Kidney epithelial cell (primary cell): ENCODE results near the gene YBX2. TPM values are rescaled to one million over a fixed set of nuclear protein-coding genes. Genes with fewer than 3 reads are reported as not detected.

Experiments
- DNase-seq: peaks from one replicate; pipeline ENCODE4 v3.0.0-alpha.2; 2010; ENCODE audit warnings: low read depth
- H3K27me3 ChIP-seq: 2 replicates; pipeline ENCODE4 v1.6.0; 2011; ENCODE audit warnings: low read length; ENCODE audit not compliant: control insufficient read depth, insufficient read depth
- H3K36me3 ChIP-seq: 2 replicates; pipeline ENCODE4 v1.5.1; 2011; ENCODE audit warnings: low read length; ENCODE audit not compliant: control insufficient read depth, insufficient read depth
- H3K4me3 ChIP-seq: 2 replicates; pipeline ENCODE4 v1.5.1; 2011; ENCODE audit warnings: low read depth, mild to moderate bottlenecking, control low read depth, low read length
- total RNA-seq: library from RNA; depleted of rRNA; stranded (reverse); fragments of >200 nt; gene quantifications from 2 replicates; pipeline ENCODE4 v1.2.3, GENCODE V29; 2015
- TF ChIP-seq, protein P1 (sequence below): IDR thresholded peaks from 2 replicates; pipeline ENCODE4 v1.5.1; 2011; ENCODE audit warnings: mild to moderate bottlenecking, moderate library complexity, low read length, control low read depth, inconsistent platforms; ENCODE audit not compliant: insufficient read depth, poor library complexity, severe bottlenecking

Gene YBX2
- total RNA-seq, 1 donor from 2014 or later = 0.08 TPM

DNA sequence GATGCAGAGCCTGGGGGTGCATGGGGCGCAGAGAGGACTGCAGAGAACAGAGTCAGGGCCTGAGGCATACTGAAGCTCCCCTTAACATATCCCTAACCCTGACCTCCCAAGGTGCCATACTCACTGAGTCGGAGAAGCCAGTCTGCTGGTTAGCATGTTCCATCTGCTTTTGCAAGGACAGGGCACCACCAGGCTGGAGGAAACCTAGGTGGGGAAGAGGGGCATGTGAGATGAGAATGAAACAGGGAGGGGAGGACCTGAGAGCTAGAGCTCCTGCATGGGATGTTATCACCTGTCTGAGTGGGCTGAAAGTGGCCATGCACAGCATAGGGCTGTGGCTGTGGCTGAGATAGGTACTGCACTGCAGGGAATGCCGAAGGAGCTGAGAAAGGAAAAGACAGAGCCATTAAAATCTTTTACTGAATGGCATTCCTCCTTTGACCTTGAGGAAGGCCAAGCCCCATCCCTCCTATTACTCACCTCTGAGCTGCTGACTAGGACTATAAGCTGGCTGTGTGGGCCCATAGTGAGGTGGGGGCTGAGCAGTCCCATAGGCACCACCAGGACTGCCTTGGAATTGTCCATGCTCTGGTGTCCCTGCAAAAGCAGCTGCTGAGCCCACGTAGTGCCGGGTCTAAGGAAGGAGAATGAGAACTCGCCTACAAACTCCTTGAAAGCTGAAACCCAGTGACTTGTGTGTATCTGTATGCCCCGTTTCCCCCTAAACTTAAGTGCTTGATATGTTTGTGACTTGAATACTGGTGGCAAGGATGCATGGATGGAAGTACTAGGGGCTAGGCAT, 18.9 kb upstream of the YBX2 start:
- no peak for DNase-seq
- TF ChIP-seq, protein P1, sequence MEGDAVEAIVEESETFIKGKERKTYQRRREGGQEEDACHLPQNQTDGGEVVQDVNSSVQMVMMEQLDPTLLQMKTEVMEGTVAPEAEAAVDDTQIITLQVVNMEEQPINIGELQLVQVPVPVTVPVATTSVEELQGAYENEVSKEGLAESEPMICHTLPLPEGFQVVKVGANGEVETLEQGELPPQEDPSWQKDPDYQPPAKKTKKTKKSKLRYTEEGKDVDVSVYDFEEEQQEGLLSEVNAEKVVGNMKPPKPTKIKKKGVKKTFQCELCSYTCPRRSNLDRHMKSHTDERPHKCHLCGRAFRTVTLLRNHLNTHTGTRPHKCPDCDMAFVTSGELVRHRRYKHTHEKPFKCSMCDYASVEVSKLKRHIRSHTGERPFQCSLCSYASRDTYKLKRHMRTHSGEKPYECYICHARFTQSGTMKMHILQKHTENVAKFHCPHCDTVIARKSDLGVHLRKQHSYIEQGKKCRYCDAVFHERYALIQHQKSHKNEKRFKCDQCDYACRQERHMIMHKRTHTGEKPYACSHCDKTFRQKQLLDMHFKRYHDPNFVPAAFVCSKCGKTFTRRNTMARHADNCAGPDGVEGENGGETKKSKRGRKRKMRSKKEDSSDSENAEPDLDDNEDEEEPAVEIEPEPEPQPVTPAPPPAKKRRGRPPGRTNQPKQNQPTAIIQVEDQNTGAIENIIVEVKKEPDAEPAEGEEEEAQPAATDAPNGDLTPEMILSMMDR = no peak
- Histone ChIP-seq H3K36me3 (peaks cover 10% of the 10 kb centered on the region), H3K27me3 (no peaks in the 10 kb centered on the region), H3K4me3 (no peak overlapping the region)

DNA sequence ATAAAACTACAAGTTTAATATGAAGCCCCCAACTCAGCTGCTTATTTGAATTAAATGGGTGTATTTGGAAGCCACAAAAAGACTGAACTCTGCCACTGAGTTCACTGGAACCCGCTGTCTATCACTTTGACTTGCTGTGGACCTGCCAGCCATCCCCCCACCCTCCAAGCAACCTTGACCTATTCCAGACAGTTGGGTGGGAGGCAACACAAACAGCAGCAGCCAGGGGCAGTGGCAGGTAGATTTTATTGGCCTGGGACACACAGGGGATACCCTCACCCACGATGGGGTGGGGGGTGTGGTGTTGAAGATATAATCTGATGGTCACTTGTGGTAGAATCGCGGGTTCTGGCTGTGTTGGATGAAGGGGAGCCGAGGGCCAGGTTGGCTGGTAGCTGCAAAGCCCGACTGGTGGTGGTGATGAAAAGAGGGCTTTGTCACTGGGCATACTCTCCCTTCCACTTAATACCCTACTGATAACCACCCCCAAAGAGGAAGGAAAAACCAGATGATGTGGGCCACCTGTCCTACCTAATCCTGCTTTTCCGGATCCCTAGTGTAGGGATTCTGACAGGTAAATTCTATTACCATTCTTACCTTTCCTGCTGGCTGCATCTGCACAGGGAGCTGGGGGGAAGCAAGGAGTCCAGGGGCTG, 18.1 kb upstream of the YBX2 start:
- TF ChIP-seq, protein P1 = no peak
- DNase-seq = no peak
- H3K36me3 ChIP-seq = peaks cover 10% of the 10 kb centered on the region

DNA sequence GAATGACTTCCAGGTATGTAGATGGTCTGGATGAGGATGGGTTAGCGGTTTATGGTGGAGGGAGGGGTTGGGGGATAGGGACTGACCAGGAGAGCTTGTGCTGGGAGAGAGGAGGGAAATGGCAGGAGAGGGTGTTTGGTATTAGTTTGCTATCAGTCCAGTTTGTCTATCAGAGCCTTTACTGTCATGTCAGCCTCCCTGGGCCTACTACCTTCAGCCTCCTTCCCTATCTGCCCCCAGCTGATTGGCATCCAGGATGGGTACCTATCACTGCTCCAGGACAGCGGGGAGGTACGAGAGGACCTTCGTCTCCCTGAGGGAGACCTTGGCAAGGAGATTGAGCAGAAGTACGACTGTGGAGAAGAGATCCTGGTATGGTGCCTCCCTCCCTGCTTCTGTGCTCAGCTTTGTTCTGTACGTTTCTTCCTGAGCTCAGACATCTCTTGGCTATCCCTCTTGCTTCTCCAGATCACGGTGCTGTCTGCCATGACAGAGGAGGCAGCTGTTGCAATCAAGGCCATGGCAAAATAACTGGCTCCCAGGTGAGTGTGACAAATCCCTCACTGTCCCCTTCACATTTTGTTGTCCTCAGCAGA, 16.8 kb upstream of the YBX2 start:
- Histone ChIP-seq H3K4me3 (no peak overlapping the region), H3K36me3 (peaks cover 10% of the 10 kb centered on the region), H3K27me3 (no peaks in the 10 kb centered on the region)
- no peak for DNase-seq
- TF ChIP-seq, protein P1 = no peak

More for the DNA sequence above, 18.1 kb upstream of the YBX2 start:
- Histone ChIP-seq H3K4me3 (no peak overlapping the region), H3K27me3 (no peaks in the 10 kb centered on the region)

DNA sequence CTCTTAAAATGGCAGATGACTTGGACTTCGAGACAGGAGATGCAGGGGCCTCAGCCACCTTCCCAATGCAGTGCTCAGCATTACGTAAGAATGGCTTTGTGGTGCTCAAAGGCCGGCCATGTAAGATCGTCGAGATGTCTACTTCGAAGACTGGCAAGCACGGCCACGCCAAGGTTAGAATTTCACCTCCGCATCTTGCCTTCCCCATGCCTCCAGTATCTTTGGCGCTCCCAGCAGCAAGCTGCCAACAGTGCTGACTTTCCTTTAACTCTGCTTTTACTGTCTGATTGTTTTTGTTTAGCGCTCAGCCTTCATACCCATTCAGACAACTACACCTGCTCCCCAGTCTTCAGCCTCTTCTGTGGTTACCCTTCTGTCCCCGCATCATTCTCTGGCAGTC, 15.2 kb upstream of the YBX2 start:
- Histone ChIP-seq H3K36me3 (peaks cover 10% of the 10 kb centered on the region), H3K27me3 (no peaks in the 10 kb centered on the region), H3K4me3 (no peak overlapping the region)
- TF ChIP-seq, protein P1 = no peak
- no peak for DNase-seq

DNA sequence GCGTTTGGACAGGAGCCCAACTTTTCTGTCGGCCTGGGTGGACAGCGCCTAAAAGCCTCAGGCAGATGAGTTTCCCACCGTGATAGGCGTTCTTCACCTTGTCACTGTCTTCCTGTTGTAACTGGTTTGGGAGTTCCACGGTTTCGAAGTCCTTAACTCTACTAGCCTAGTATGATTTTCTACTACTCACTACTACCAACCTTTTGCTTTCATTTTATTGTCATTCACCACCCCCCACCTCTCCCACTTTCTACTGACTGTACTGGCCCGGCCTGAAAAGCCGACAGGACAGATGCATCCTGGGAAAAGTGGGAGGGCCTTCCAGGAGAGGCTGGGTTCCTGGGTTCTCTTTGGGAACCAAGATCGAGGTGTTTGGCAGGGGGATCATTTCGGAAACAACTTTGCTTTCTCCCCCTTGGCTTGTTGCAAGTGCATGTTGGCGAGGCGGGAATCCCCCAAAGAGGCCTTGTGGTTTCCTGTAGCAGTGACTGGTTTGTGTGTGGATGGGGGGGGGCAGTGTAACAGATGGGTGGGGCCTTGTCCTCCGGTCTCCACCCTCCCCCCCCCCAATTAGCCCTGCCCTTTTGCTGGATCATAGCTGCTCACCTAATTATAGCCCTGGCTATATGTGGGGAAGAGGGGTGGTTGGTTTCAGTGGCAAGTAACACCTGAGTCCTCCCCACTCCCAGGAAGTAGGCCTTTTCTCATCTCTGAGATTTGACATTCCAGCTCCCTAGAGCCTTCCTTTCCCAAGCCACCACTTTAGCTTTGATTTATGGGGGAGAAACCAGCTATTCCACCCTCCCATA, 14.4 kb upstream of the YBX2 start:
- H3K36me3 ChIP-seq = peaks cover 10% of the 10 kb centered on the region
- H3K4me3 ChIP-seq = peak overlapping the region; percentile 56
- TF ChIP-seq, protein P1 = no peak
- peak; percentile 44 for DNase-seq
- H3K27me3 ChIP-seq = no peaks in the 10 kb centered on the region
